ENCODE measurements around the gene FUT1.
"Not testable (repeated sequence)": the region's sequence is repeated elsewhere in the genome, so short reads cannot be mapped to it uniquely, and the experiment has no call there.

The FUT1 gene

GRCh38 chr19:48768171-48768753 lies 15.8 kb upstream of the FUT1 start:
- not testable (repeated sequence) for DNase-seq

GRCh38 chr19:48765816-48766215 lies 13.4 kb upstream of the FUT1 start:
- DNase-seq, result not testable (repeated sequence)

- no peak for DNase-seq
These were observed 8.2 kb upstream of the FUT1 start for GRCh38 chr19:48760504-48761205.

- no peak for DNase-seq
These were observed 5.3 kb upstream of the FUT1 start for GRCh38 chr19:48757741-48758144.

- no peak for DNase-seq
These were observed 4.7 kb upstream of the FUT1 start for GRCh38 chr19:48757089-48757675.

- DNase-seq, result no peak
These were observed 4.2 kb upstream of the FUT1 start for GRCh38 chr19:48756686-48757085.

GRCh38 chr19:48756212-48756611 lies 3.8 kb upstream of the FUT1 start:
- DNase-seq, result no peak

- no peak for DNase-seq
These were observed 3.3 kb upstream of the FUT1 start for GRCh38 chr19:48755787-48756186.

- DNase-seq, result no peak
These were observed 2.7 kb upstream of the FUT1 start, which contains the start of gene FGF21 for GRCh38 chr19:48755084-48755641. FGF21 (plus strand) TSS chr19:48755524; CDS start chr19:48756237, 713 bp downstream.

GRCh38 chr19:48751845-48752495 lies 471 bp downstream of the FUT1 start:
- no peak for DNase-seq

GRCh38 chr19:48750771-48751504 lies 1.5 kb downstream of the FUT1 start:
- no peak for DNase-seq

- no peak for DNase-seq
These were observed 2.1 kb downstream of the FUT1 start for GRCh38 chr19:48750351-48750750.

GRCh38 chr19:48749571-48750198 lies 2.8 kb downstream of the FUT1 start:
- no peak for DNase-seq

- peak; percentile 57 for DNase-seq
These were observed 5.5 kb downstream of the FUT1 start, which contains the start of gene IZUMO1 for GRCh38 chr19:48746738-48747575. IZUMO1 (minus strand) TSS chr19:48746909; CDS start chr19:48745859, 1,050 bp downstream.

- no peak for DNase-seq
These were observed 6.3 kb downstream of the FUT1 start for GRCh38 chr19:48746110-48746509.

GRCh38 chr19:48745208-48745995 lies 7.0 kb downstream of the FUT1 start:
- peak; percentile 51 for DNase-seq

- DNase-seq, result no peak
These were observed 10.3 kb downstream of the FUT1 start for GRCh38 chr19:48742096-48742495.

GRCh38 chr19:48741129-48741999 lies 11.1 kb downstream of the FUT1 start:
- DNase-seq, result no peak
